GM19395 (cell line): ENCODE data around the gene TNS3.
"Not testable (repeated sequence)": the region's sequence is repeated elsewhere in the genome, so short reads cannot be mapped to it uniquely, and the experiment has no call there.

Source experiments
- ATAC-seq: cut with Tn5 transposase; IDR thresholded peaks from one replicate; pipeline ENCODE4 v1.9.1; 2021; ENCODE audit warnings: mild to moderate bottlenecking, moderate library complexity; ENCODE audit not compliant: unreplicated experiment

The TNS3 gene

GRCh38 chr7:47474937-47475879, 106.7 kb downstream of the TNS3 start:
- ATAC-seq, result peak; percentile 94

GRCh38 chr7:47474211-47474936, 107.5 kb downstream of the TNS3 start:
- no peak for ATAC-seq

GRCh38 chr7:47473499-47474210, 108.3 kb downstream of the TNS3 start:
- ATAC-seq, result no peak

GRCh38 chr7:47472444-47473157, 109.3 kb downstream of the TNS3 start:
- no peak for ATAC-seq

GRCh38 chr7:47471831-47472230, 110.1 kb downstream of the TNS3 start:
- no peak for ATAC-seq

- ATAC-seq, result no peak
Observed at GRCh38 chr7:47471358-47471703, 110.6 kb downstream of the TNS3 start.

DNA sequence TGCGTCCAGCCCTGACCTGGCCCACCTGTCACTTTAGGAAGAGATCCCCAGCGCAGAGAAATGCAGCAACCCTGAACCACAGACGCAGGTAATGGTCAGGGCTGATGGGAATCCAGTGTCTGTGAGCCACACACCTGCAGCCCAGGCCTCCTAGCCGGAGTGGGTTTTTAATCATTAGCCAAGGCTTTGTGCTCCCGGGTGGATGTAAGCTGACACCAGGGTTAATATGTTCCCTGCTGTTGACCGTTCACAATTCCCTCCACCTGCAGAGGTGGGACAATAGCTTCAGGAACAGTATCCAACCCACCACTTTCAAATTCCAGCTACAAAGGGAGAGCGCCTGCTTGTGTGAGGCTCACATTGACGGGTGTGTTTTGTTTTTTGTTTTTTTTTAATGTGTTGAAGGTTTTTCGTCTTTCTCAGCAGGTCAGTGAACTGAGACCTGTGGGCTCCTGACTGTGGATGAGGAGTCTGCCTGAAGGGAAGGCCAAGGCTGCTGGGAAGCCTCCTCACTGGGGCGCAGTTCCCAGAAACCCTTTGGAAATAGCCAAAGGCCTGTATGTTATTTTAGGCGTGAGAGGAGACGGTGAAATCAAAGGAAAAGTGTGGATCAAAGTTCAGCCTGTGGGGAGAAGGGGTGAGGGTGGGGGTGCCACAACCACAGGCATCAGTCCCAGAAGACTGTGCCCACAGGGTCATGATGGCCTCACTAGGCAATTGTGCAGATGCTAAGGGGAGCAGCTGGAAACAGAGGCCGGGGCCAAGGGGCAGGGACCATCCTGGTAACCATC, 111.1 kb downstream of the TNS3 start:
- no peak for ATAC-seq

DNA sequence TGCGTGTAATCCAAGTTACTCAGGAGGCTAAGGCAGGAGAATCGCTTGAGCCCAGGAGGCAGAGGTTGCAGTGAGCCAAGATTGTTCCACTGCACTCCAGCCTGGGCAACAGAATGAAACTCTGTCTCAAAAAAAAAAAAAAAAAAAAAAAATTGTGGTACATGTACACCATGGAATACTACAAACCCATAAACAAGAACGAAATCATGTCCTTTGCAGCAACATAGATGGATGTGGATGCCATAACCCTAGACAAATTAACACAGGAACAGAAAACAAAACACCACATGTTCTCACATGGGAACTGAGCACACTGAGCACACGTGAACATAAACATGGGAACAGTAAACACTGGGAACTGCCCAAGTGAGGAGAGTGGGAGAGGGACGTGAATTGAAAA, 112.1 kb downstream of the TNS3 start:
- ATAC-seq, result not testable (repeated sequence)

GRCh38 chr7:47466832-47467231, 115.1 kb downstream of the TNS3 start:
- no peak for ATAC-seq

DNA sequence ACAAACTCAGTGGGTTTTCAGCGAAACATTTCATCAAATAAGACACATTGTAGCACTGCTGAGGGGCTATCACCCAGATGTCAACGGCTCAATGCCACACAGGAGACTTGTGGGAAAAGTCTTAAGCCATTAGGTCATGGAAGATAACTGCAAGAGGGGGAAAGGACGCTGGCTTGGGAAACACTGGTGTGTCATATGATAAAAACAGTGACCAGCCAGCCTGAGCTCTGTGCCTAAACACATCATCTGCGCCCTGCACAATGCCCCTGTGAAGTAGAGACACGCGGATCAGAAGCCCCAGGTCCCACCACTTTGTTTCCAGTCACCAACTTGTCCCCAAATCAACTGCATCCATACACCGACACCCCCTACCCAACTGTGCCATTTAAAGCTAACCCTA, 116.7 kb downstream of the TNS3 start:
- no peak for ATAC-seq

DNA sequence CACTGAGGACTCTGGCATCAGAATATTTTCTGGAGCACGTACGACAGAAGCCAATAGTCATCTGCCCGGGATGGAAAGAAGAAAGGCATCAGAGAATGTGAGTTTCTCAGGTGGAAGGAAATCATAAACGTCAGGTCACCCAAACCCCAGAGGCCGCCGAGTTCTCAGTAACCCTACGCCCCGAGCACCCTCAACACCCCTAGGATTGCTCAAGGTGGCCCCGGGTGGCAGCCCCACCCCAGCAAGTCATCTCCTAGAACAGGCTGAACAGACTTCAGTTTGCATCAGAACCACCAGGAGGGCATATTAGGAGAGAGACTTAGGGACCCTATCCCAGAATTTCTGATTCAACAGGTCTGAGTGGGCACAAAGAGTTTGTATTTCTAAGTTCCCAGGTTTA, 117.6 kb downstream of the TNS3 start:
- ATAC-seq, result no peak

DNA sequence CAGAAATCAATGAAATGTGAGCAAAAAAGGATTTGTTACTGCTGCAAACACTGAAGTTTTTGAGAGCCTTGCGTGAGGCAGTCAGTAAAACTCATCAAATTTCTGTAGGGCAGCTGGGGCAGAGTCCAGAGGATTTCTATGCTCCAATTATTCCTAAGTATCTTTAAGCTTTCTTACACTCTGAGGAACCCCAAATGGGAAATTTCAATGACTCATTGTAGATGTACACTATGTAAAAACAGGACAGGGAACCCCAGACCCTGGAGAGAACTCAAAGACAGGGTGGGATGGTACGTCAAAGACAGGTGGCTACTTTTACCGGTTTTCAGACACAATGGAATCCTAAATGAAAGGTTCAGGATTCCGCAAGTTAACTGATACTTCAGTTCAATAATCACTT, 120.2 kb downstream of the TNS3 start:
- no peak for ATAC-seq

- ATAC-seq, result no peak
Observed at GRCh38 chr7:47461161-47461560, 120.8 kb downstream of the TNS3 start.

DNA sequence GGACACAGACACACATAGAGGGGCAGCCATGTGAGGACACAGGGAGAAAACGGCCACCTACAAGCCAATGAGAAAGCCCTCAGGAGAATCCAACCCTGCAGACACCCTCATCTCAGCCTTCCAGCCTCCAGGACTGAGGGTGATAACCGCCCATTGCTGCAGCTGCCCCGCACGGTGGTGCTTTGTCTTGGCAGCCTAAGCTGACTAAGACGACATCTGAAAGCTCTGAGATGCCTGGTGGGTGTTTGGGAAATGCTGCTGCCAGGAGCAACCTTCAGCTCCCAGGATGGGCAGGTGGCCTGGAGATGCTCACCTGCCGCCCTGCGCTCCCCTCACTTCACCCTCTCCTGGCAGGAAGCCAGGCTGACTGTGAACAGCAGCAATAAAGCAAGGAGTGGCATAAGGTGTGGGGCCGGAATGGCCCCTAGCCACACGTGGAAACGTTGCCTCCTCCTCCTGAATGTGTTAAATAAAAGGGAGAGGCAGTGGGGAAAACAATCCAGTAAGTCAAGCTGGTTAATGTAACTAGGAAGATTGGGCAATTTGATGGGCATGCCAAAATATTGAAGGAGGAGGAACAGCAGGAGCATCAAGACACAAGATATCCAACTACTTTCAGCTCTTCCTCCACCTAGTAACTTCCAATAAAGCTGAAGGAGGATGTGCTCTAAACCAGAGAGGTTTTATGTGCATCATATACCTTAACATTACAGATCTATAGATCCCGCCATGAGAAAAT, 121.5 kb downstream of the TNS3 start:
- ATAC-seq, result no peak

GRCh38 chr7:47458486-47458885, 123.4 kb downstream of the TNS3 start:
- no peak for ATAC-seq

GRCh38 chr7:47458057-47458456, 123.9 kb downstream of the TNS3 start:
- ATAC-seq, result no peak

- ATAC-seq, result no peak
Observed at GRCh38 chr7:47456210-47456955, 125.5 kb downstream of the TNS3 start.

- ATAC-seq, result no peak
Observed at GRCh38 chr7:47455872-47456185, 126.1 kb downstream of the TNS3 start.
